Germinal center (tissue), 1 donor: ENCODE measurements around the gene BTG4.

Source experiments
- DNase-seq: peaks from one replicate; pipeline ENCODE4 v3.0.0; 2012; ENCODE audit warnings: mixed read lengths, low spot score

Gene BTG4

GRCh38 chr11:111455291-111456085, 56.7 kb downstream of the BTG4 start:
- no peak for DNase-seq

GRCh38 chr11:111454561-111455192, 57.5 kb downstream of the BTG4 start:
- peak; percentile 52 for DNase-seq

- no peak for DNase-seq
These were observed 59.2 kb downstream of the BTG4 start for GRCh38 chr11:111452817-111453552.

- DNase-seq, result no peak
These were observed 60.0 kb downstream of the BTG4 start for GRCh38 chr11:111452146-111452545.

- peak; percentile 81 for DNase-seq
These were observed 61.5 kb downstream of the BTG4 start for GRCh38 chr11:111450480-111451320.

- no peak for DNase-seq
These were observed 62.3 kb downstream of the BTG4 start for GRCh38 chr11:111449696-111450479.

- no peak for DNase-seq
These were observed 63.2 kb downstream of the BTG4 start for GRCh38 chr11:111448831-111449557.

GRCh38 chr11:111448414-111448813, 63.8 kb downstream of the BTG4 start:
- no peak for DNase-seq

- no peak for DNase-seq
These were observed 64.3 kb downstream of the BTG4 start for GRCh38 chr11:111447931-111448330.

- DNase-seq, result no peak
These were observed 65.1 kb downstream of the BTG4 start for GRCh38 chr11:111447112-111447471.

GRCh38 chr11:111446404-111447111, 65.6 kb downstream of the BTG4 start:
- DNase-seq, result peak; percentile 92

GRCh38 chr11:111445586-111445985, 66.6 kb downstream of the BTG4 start:
- no peak for DNase-seq
